Measurements from ENCODE around the gene PPP1R3D.

DNA sequence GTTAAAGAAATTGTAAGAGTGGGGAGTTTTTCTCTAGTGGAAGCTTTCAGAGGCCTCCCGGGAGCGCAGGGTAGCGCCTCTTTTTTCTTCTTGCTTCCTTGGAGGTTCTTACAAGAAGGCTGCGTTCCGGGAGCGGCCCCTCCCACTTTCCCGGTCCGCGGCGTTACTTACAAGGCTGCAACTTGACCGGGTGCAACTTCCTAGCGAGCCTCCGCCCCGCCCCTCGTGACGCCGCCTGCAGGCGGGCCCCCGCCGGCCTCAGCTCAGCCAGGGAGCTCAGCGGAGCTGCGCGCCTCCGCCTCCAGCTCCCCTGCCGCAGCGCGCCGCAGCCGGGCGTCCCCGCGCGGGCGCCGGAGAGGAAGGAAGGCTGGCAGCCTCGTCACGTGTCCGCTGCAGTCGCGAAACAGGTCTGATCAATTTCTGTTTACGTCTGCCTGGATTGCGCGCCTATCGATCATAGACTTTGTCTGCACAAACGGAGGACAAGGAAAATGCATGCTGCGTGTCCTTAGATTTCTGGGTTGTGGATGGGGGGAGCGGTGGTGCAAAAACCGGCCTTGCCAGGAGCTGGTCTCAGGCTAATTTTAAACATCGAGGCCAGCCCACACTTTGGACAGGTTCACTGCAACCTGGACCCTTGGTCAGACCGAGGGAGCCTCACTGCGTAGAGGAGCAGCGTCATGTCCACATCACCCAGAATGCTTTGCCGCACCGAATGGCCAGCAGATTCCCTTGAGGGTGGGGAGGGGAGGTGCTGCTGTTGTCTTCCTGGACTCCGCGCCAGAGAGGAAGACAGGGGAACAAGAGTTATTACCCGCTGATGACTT lies at the start of gene PPP1R3D, which contains the start of gene FAM217B:
- TF ChIP-seq MTA3 (IDR thresholded peaks at IDR 0.05; ENCODE audit: borderline replicate concordance, low read length) (no peak), NFIC (IDR thresholded peaks at IDR 0.05; ENCODE audit: low read depth, low read length) (no peak; the same call in 1 of the 2 replicates), NRF1 (conservative IDR thresholded peaks at IDR 0.05; ENCODE audit: low read depth, low read length) (peak; percentile 36), EZH2 (IDR thresholded peaks at IDR 0.05; ENCODE audit: borderline replicate concordance, control insufficient read depth, low read depth, low read length) (no peak), POLR2AphosphoS5 (IDR thresholded peaks at IDR 0.05; ENCODE audit: low read length) (peak; percentile 82), CBX5 (IDR thresholded peaks at IDR 0.05; ENCODE audit: low read depth) (no peak), WRNIP1 (IDR thresholded peaks at IDR 0.05; ENCODE audit: borderline replicate concordance, low read depth, low read length) (no peak)
- TF ChIP-seq, protein P1, sequence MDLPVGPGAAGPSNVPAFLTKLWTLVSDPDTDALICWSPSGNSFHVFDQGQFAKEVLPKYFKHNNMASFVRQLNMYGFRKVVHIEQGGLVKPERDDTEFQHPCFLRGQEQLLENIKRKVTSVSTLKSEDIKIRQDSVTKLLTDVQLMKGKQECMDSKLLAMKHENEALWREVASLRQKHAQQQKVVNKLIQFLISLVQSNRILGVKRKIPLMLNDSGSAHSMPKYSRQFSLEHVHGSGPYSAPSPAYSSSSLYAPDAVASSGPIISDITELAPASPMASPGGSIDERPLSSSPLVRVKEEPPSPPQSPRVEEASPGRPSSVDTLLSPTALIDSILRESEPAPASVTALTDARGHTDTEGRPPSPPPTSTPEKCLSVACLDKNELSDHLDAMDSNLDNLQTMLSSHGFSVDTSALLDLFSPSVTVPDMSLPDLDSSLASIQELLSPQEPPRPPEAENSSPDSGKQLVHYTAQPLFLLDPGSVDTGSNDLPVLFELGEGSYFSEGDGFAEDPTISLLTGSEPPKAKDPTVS (IDR thresholded peaks at IDR 0.05; ENCODE audit: low read depth, low read length) = no peak
- TF ChIP-seq, protein P2, sequence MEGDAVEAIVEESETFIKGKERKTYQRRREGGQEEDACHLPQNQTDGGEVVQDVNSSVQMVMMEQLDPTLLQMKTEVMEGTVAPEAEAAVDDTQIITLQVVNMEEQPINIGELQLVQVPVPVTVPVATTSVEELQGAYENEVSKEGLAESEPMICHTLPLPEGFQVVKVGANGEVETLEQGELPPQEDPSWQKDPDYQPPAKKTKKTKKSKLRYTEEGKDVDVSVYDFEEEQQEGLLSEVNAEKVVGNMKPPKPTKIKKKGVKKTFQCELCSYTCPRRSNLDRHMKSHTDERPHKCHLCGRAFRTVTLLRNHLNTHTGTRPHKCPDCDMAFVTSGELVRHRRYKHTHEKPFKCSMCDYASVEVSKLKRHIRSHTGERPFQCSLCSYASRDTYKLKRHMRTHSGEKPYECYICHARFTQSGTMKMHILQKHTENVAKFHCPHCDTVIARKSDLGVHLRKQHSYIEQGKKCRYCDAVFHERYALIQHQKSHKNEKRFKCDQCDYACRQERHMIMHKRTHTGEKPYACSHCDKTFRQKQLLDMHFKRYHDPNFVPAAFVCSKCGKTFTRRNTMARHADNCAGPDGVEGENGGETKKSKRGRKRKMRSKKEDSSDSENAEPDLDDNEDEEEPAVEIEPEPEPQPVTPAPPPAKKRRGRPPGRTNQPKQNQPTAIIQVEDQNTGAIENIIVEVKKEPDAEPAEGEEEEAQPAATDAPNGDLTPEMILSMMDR (IDR thresholded peaks at IDR 0.05 in 2 of 3, conservative IDR thresholded peaks at IDR 0.05 in 1 of 3; ENCODE audit: control insufficient read depth in 2 of 3, extremely low read depth in 1 of 3, insufficient read depth in 1 of 3, low read depth in 3 of 3, low read length in 3 of 3) = 0 out of 6 replicates have a peak, but pooled peaks of 1 of the 3 experiments have one; percentile 5

Measured in GM12878 (cell line).